GM12865 (cell line): Measurements from ENCODE around the gene PRPSAP1.

Experiments used
- DNase-seq: peaks from one replicate; pipeline ENCODE4 v3.0.0; 2010; ENCODE audit warnings: low read depth
- H3K4me3 ChIP-seq: 2 replicates; pipeline ENCODE4 v1.5.1; 2011; ENCODE audit warnings: mild to moderate bottlenecking, low read depth, low read length, control low read depth
- CTCF ChIP-seq: IDR thresholded peaks from 2 replicates; pipeline ENCODE4 v1.5.1; 2011; ENCODE audit warnings: low read length, control low read depth, low read depth, inconsistent platforms; ENCODE audit not compliant: insufficient read depth; ENCODE audit errors: missing control alignments

The PRPSAP1 gene

GRCh38 chr17:76371656-76372628 is 18.2 kb upstream of the PRPSAP1 start:
- no peak overlapping the region for H3K4me3 ChIP-seq
- no peak for DNase-seq
- no peak for TF ChIP-seq CTCF

GRCh38 chr17:76370261-76370993 is 16.7 kb upstream of the PRPSAP1 start:
- no peak for TF ChIP-seq CTCF
- DNase-seq, result no peak
- no peak overlapping the region for H3K4me3 ChIP-seq

GRCh38 chr17:76369804-76370203 is 16.1 kb upstream of the PRPSAP1 start:
- H3K4me3 ChIP-seq, result no peak overlapping the region
- DNase-seq, result no peak
- TF ChIP-seq CTCF, result no peak

GRCh38 chr17:76369379-76369778 is 15.7 kb upstream of the PRPSAP1 start:
- H3K4me3 ChIP-seq, result no peak overlapping the region
- DNase-seq, result no peak
- TF ChIP-seq CTCF, result no peak

GRCh38 chr17:76368545-76368944 is 14.8 kb upstream of the PRPSAP1 start:
- no peak for TF ChIP-seq CTCF
- no peak overlapping the region for H3K4me3 ChIP-seq
- no peak for DNase-seq

- TF ChIP-seq CTCF, result no peak
- DNase-seq, result no peak
- H3K4me3 ChIP-seq, result no peak overlapping the region
Measured at GRCh38 chr17:76367642-76368041, 13.9 kb upstream of the PRPSAP1 start.
